Tibial nerve (tissue), 3 donors: ENCODE measurements around the gene FAM174C.

Experiments used
- CTCF ChIP-seq, 5 experiments: fragments of 200-600 bp in 3 of 5; fragments of 450-650 bp in 2 of 5; sonication (generic) in 3 of 5; IDR thresholded peaks; one replicate each; pipeline ENCODE4 v1.5.1; 2016 to 2019; ENCODE audit warnings: antibody characterized with exemption in 5 of 5, mild to moderate bottlenecking in 3 of 5, moderate library complexity in 2 of 5
- POLR2A ChIP-seq, 2 donors: fragments of 450-650 bp; IDR thresholded peaks; one replicate each; pipeline ENCODE4 v1.6.1; 2017; ENCODE audit warnings: antibody characterized with exemption in 2 of 2, mild to moderate bottlenecking in 2 of 2, moderate library complexity in 2 of 2

GRCh38 chr19:1284979-1285736, 9.8 kb downstream of the FAM174C start:
- TF ChIP-seq POLR2A (IDR thresholded peaks at IDR 0.05): no peak
- TF ChIP-seq CTCF (IDR thresholded peaks at IDR 0.05): no peak
